Lower leg skin (tissue), 3 donors: ENCODE measurements around the gene CD2AP.

Source experiments
- CTCF ChIP-seq, 3 donors: fragments of 450-650 bp; IDR thresholded peaks; one replicate each; pipeline ENCODE4 v1.5.1; 2016; ENCODE audit warnings: antibody characterized with exemption in 3 of 3, mild to moderate bottlenecking in 3 of 3, moderate library complexity in 2 of 3
- POLR2A ChIP-seq, 2 donors: fragments of 450-650 bp; IDR thresholded peaks; one replicate each; pipeline ENCODE4 v1.6.1; 2016 to 2017; ENCODE audit warnings: antibody characterized with exemption in 2 of 2, mild to moderate bottlenecking in 1 of 2, moderate library complexity in 1 of 2

DNA sequence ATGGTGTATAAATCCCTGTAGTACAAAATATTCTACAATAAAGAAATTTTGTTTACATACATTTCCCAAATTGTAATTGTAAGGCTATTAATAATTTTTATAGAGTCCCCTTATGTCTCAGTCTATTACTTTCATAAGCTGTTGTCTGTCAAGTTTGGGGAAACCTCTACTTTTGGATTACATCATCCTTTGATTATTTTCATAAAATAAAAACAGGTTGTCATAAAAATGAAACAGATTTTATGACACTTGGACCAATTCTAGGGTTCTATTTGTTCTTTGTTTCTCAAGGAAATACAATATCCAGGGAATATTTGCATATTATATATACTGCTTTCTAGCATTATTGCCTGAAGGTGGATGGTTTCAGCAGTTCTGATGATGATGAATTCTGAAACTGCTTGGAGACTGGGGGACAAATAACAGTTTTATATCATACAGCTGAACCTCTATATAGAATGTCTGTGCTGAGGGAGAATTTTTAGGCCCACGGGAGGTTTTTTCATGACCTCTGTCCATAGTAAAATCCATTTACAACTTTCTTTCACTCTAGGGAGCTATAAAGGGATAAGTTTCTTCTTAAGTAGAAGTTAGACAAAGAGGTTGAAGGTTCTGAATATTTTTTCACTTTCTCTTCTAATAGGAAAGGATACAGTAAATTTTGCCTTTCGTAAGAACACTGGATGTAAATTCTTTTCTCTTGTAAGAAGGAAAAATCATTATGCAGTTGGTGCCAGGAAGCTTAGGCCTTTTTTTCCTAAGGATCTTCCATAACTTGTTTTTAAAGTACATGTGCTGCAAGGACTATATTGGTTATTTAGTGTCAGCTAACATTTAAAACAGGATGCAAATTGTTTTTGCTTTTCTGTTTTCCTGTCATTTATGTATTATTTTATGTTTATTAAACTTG lies 58.0 kb downstream of the CD2AP start:
- no peak for TF ChIP-seq CTCF (IDR thresholded peaks at IDR 0.05)
- TF ChIP-seq POLR2A (IDR thresholded peaks at IDR 0.05): no peak
